HepG2 (cell line): ENCODE measurements around the gene GARS1. TPM values are rescaled to one million over a fixed set of nuclear protein-coding genes. Genes with fewer than 3 reads are reported as not detected.

ENCODE experiments used
- ATF1 ChIP-seq: IDR thresholded peaks from 2 replicates; pipeline ENCODE4 v1.6.1; 2016; ENCODE audit warnings: mild to moderate bottlenecking, control low read depth
- BCL3 ChIP-seq: sonication (generic); formaldehyde crosslinking; IDR thresholded peaks from 2 replicates; pipeline ENCODE4 v1.5.1; 2020; ENCODE audit warnings: mild to moderate bottlenecking, missing genetic modification reagents, moderate library complexity
- HNRNPH1 ChIP-seq: fragments of 200-400 bp; formaldehyde crosslinking; optimal IDR thresholded peaks from 2 replicates; pipeline ENCODE3; 2017; ENCODE audit warnings: mild to moderate bottlenecking, low read depth, low read length
- HOXD1 ChIP-seq: sonication (generic); formaldehyde crosslinking; IDR thresholded peaks from 2 replicates; pipeline ENCODE4 v1.5.0; 2020; ENCODE audit warnings: missing genetic modification reagents
- MBNL3 ChIP-seq: fragments of 250-450 bp; sonication (Bioruptor Pico); conservative IDR thresholded peaks from 2 replicates; pipeline ENCODE4 v1.8.0; 2022; ENCODE audit warnings: mild to moderate bottlenecking, inconsistent platforms
- PBX2 ChIP-seq: IDR thresholded peaks from 2 replicates; pipeline ENCODE4 v1.6.1; 2016; ENCODE audit warnings: control low read depth
- RERE ChIP-seq: IDR thresholded peaks from 2 replicates; pipeline ENCODE4 v1.6.1; 2016; ENCODE audit warnings: low read depth, missing genetic modification reagents, missing compliant biosample characterization
- SNAPC5 ChIP-seq: sonication (generic); formaldehyde crosslinking; IDR thresholded peaks from 2 replicates; pipeline ENCODE4 v1.8.1; 2023; ENCODE audit warnings: mild to moderate bottlenecking, missing genetic modification reagents, borderline replicate concordance
- TAF15 ChIP-seq: fragments of 200-400 bp; formaldehyde crosslinking; IDR thresholded peaks from one replicate; pipeline ENCODE4 v1.6.1; 2018; ENCODE audit warnings: mild to moderate bottlenecking, low read depth, low read length; ENCODE audit not compliant: poor library complexity, severe bottlenecking
- ZBTB34 ChIP-seq: sonication (generic); formaldehyde crosslinking; IDR thresholded peaks from 2 replicates; pipeline ENCODE4 v1.8.0; 2022; ENCODE audit warnings: mild to moderate bottlenecking, missing genetic modification reagents
- ZBTB44 ChIP-seq: sonication (generic); formaldehyde crosslinking; IDR thresholded peaks from 2 replicates; pipeline ENCODE4 v1.4.0; 2020; ENCODE audit warnings: missing genetic modification reagents
- ZBTB46 ChIP-seq: sonication (generic); formaldehyde crosslinking; IDR thresholded peaks from 2 replicates; pipeline ENCODE4 v1.4.0; 2020; ENCODE audit warnings: mild to moderate bottlenecking, missing genetic modification reagents, borderline replicate concordance
- ZMAT3 ChIP-seq: sonication (generic); formaldehyde crosslinking; conservative IDR thresholded peaks from 2 replicates; pipeline ENCODE4 v1.7.0; 2021; ENCODE audit warnings: missing genetic modification reagents
- ZNF12 ChIP-seq: sonication (generic); formaldehyde crosslinking; IDR thresholded peaks from 2 replicates; pipeline ENCODE4 v1.5.0; 2020; ENCODE audit warnings: missing genetic modification reagents
- ZNF17 ChIP-seq: sonication (generic); formaldehyde crosslinking; IDR thresholded peaks from 2 replicates; pipeline ENCODE4 v1.5.0; 2020; ENCODE audit warnings: mild to moderate bottlenecking, missing genetic modification reagents
- ZNF510 ChIP-seq: sonication (generic); formaldehyde crosslinking; IDR thresholded peaks from 2 replicates; pipeline ENCODE4 v1.4.0; 2020; ENCODE audit warnings: low read depth, mild to moderate bottlenecking, missing genetic modification reagents
- polyA plus RNA-seq, 8 experiments: library from polyadenylated mRNA; depleted of rRNA in 3 of 8; stranded (reverse) in 7 of 8; unstranded in 1 of 8; fragments of >200 nt; fragmentation: Illumina TruSeq in 4 of 8; extraction: Trizol in 4 of 8; gene quantifications; 2 replicates each; pipeline versions ENCODE4 v1.2.1 to v1.2.3, GENCODE V29; 2011 to 2016; ENCODE audit warnings: low read depth in 4 of 8, missing spikeins in 1 of 8, mixed read lengths in 1 of 8; ENCODE audit not compliant: insufficient read depth in 1 of 8
- total RNA-seq, 5 experiments: library from RNA; depleted of rRNA; stranded (reverse); fragments of >200 nt; fragmentation: Illumina TruSeq; extraction: Trizol; gene quantifications; 2 replicates each; pipeline ENCODE4 v1.2.3, GENCODE V29; 2016; ENCODE audit warnings: low read depth in 1 of 5

The GARS1 gene
- total and polyA plus RNA-seq, 2 of the 13 experiments (the other 11 are each of a cell fraction or from before 2014, with no cell fraction given), result 140 to 460 TPM

GRCh38 chr7:30671793-30672465 is 77.3 kb downstream of the GARS1 start (continued):
- TF ChIP-seq RERE (CRISPR knock-in tag) (no peak; the same call in 1 of the 2 replicates), BCL3 (0 out of 2 replicates have a peak, but pooled peaks have one; percentile 60), ZBTB44 (CRISPR knock-in tag) (peak; percentile 98), ZNF12 (CRISPR knock-in tag) (peak; percentile 90), SNAPC5 (no peak), ATF1 (CRISPR knock-in tag) (no peak), ZMAT3 (peak; percentile 94), HOXD1 (CRISPR knock-in tag) (peak; percentile 73; the same call in 1 of the 2 replicates), MBNL3 (CRISPR knock-in tag) (no peak), ZNF17 (no peak), ZNF510 (CRISPR knock-in tag) (no peak), HNRNPH1 (no peak), TAF15 (no peak), PBX2 (no peak), ZBTB34 (no peak), ZBTB46 (CRISPR knock-in tag) (no peak)
